NB4 (cell line): ENCODE results near the gene MATN1.
A peak's percentile ranks its signal among the peaks of the same experiment; 100 is the strongest.

Source experiments
- DNase-seq: peaks from one replicate; pipeline ENCODE4 v3.0.0; 2010; ENCODE audit warnings: low read depth
- H3K4me3 ChIP-seq: one replicate; pipeline ENCODE4 v1.5.1; 2011; ENCODE audit warnings: mild to moderate bottlenecking, low read depth, low read length, moderate library complexity
- CTCF ChIP-seq: IDR thresholded peaks from one replicate; pipeline ENCODE4 v1.5.1; 2012; ENCODE audit warnings: low read depth, low read length
- MAX ChIP-seq: IDR thresholded peaks from 2 replicates; pipeline ENCODE4 v1.6.1; 2011; ENCODE audit warnings: low read depth, low read length
- MYC ChIP-seq: IDR thresholded peaks from 2 replicates; pipeline ENCODE4 v1.6.1; 2011; ENCODE audit warnings: low read depth, low read length
- POLR2A ChIP-seq: IDR thresholded peaks from 2 replicates; pipeline ENCODE4 v1.6.1; 2011; ENCODE audit warnings: mild to moderate bottlenecking; ENCODE audit not compliant: insufficient read length; ENCODE audit errors: extremely low read depth

Gene MATN1

GRCh38 chr1:30718091-30718635 is 5.2 kb downstream of the MATN1 start:
- TF ChIP-seq MYC (no peak), MAX (0 out of 2 replicates have a peak, but pooled peaks have one; percentile 16), CTCF (no peak), POLR2A (no peak)
- peak; percentile 94 for DNase-seq
- no peak overlapping the region for H3K4me3 ChIP-seq

GRCh38 chr1:30716646-30717045 is 6.7 kb downstream of the MATN1 start:
- no peak overlapping the region for H3K4me3 ChIP-seq
- no peak for TF ChIP-seq MAX
- TF ChIP-seq CTCF: no peak
- TF ChIP-seq MYC: no peak
- TF ChIP-seq POLR2A: no peak
- DNase-seq: no peak

GRCh38 chr1:30715886-30716285 is 7.5 kb downstream of the MATN1 start:
- no peak overlapping the region for H3K4me3 ChIP-seq
- DNase-seq: no peak
- no peak for TF ChIP-seq MYC
- no peak for TF ChIP-seq CTCF
- TF ChIP-seq POLR2A: no peak
- TF ChIP-seq MAX: no peak

- H3K4me3 ChIP-seq: no peak overlapping the region
- TF ChIP-seq CTCF (peak; percentile 58), POLR2A (no peak)
- DNase-seq: peak; percentile 52
Measured at GRCh38 chr1:30715216-30715615, 8.2 kb downstream of the MATN1 start.

- no peak overlapping the region for H3K4me3 ChIP-seq
- no peak for DNase-seq
- no peak for TF ChIP-seq POLR2A
- no peak for TF ChIP-seq MAX
- TF ChIP-seq MYC: no peak
- TF ChIP-seq CTCF: no peak
Measured at GRCh38 chr1:30714536-30715090, 8.8 kb downstream of the MATN1 start.

GRCh38 chr1:30714025-30714424 is 9.4 kb downstream of the MATN1 start:
- DNase-seq: no peak
- H3K4me3 ChIP-seq: no peak overlapping the region
- TF ChIP-seq MAX: no peak
- TF ChIP-seq CTCF: no peak
- no peak for TF ChIP-seq MYC
- TF ChIP-seq POLR2A: no peak
